Measurements from ENCODE around the gene RASA3.
"Not testable (repeated sequence)": the region's sequence is repeated elsewhere in the genome, so short reads cannot be mapped to it uniquely, and the experiment has no call there.

RASA3 gene

DNA sequence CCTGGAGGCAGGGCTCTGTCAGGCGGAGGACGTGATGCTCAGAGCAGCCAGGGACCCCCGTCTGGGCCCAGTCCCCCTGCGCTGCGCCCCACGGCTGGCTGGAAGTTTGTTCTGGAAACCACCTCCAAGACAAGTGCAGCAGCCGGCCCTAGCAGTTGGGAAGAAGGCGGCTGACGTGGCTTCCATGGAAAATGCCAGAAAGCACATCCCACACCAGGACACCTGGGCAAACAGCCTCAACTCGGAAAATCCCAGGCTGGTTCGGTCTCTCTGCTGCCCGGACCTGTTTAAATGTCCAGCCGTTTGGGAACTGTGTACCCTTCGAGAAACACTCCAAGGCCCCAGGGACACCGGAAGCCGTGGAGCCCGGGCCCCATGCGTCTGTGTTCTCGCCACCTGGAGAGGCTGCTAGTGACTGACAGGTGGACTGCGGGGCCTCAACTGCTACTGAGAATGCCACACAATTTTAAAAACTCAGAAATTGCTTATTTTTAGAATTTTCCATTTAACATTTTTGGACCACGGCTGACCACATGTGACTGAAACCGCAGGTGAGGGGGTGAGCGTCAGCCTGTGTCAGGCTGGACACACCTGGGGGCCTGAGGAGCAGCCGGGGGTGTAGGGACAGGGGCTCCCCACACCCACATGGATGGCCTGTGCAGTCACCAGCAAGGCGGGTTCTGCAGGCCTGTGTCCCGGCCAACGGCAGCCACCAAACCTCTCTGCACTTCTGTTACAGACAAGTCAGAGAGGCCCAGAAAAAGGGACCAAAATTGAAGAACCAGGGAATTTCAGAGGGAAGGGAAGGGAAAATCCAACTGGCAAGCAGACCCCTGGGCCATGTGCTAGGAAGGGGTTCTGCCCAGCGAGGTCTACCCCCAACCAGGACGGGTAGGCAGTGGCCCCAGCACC, 31.7 kb downstream of the RASA3 start:
- H3K27me3 ChIP-seq (ENCODE audit: control insufficient read depth, insufficient read depth, low read length), result no peaks in the 10 kb centered on the region
- no peak overlapping the region for H3K4me3 ChIP-seq (ENCODE audit: low read length)
- H3K4me1 ChIP-seq (ENCODE audit: control insufficient read depth, insufficient read depth, low read length), result peaks cover 60% of the 10 kb centered on the region
- no peaks in the 10 kb centered on the region for H3K36me3 ChIP-seq (ENCODE audit: insufficient read depth, low read length)
- H3K4me2 ChIP-seq (ENCODE audit: low read length), result peak overlapping the region; percentile 34
- H3K9me3 ChIP-seq (replicated peaks; ENCODE audit: low read length), result no peaks in the 10 kb centered on the region
- H3K9ac ChIP-seq (ENCODE audit: low read depth, low read length), result no peak overlapping the region

DNA sequence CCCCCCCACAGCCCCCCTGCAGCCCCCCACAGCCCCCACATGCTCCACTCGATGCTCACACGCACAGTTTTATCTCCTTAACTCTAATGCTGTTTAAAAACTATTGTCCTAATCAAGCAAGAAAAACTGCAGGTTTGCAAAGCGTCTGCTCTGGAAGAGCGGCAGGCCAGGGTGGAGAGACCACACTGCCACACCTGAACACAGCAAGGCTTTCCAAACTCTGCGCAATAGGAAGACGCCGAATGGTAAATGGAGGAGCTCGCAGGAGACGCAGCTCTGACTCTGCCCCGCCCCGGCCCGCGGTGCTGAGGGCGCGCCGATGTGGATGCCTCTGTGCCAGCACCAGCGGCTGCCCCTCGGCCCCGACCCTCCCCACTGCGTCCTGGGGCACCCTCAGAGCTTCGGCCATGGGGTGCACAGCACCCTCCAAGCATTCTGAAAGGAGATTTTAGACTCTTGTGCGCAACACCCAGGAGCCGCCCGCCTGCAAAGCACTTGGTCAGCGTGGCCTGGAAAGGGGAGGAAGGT, 32.4 kb downstream of the RASA3 start:
- H3K9ac ChIP-seq (ENCODE audit: low read depth, low read length), result no peak overlapping the region
- H3K36me3 ChIP-seq (ENCODE audit: insufficient read depth, low read length), result no peaks in the 10 kb centered on the region
- no peak overlapping the region for H3K4me2 ChIP-seq (ENCODE audit: low read length)
- H3K4me3 ChIP-seq (ENCODE audit: low read length), result no peak overlapping the region
- H3K9me3 ChIP-seq (replicated peaks; ENCODE audit: low read length), result no peaks in the 10 kb centered on the region
- no peaks in the 10 kb centered on the region for H3K27me3 ChIP-seq (ENCODE audit: control insufficient read depth, insufficient read depth, low read length)
- H3K4me1 ChIP-seq (ENCODE audit: control insufficient read depth, insufficient read depth, low read length), result peaks cover 59% of the 10 kb centered on the region

DNA sequence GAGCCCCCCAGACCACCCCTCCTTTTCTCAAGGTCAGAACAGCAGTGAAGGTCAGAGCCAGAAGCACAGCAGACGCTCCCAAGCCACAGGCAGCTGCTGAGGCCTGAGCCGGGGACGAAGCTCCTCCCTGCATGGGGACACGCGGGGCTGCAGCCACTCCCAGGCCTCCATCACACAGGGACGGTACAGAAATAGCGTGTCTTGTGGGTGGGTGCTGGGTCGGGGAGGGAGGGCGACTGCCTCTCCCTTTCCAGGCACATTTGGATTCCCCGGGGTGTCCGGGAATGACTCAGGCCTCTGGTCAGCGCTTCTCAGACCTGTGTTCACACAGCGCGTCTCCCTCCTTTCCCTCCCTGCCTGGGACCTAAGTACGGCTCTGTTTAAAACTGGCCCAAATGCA, 33.2 kb downstream of the RASA3 start:
- no peaks in the 10 kb centered on the region for H3K9me3 ChIP-seq (replicated peaks; ENCODE audit: low read length)
- H3K4me2 ChIP-seq (ENCODE audit: low read length), result peak overlapping the region; percentile 73
- H3K9ac ChIP-seq (ENCODE audit: low read depth, low read length), result peak overlapping the region; percentile 56
- no peaks in the 10 kb centered on the region for H3K36me3 ChIP-seq (ENCODE audit: insufficient read depth, low read length)
- peaks cover 58% of the 10 kb centered on the region for H3K4me1 ChIP-seq (ENCODE audit: control insufficient read depth, insufficient read depth, low read length)
- H3K4me3 ChIP-seq (ENCODE audit: low read length), result no peak overlapping the region
- no peaks in the 10 kb centered on the region for H3K27me3 ChIP-seq (ENCODE audit: control insufficient read depth, insufficient read depth, low read length)

DNA sequence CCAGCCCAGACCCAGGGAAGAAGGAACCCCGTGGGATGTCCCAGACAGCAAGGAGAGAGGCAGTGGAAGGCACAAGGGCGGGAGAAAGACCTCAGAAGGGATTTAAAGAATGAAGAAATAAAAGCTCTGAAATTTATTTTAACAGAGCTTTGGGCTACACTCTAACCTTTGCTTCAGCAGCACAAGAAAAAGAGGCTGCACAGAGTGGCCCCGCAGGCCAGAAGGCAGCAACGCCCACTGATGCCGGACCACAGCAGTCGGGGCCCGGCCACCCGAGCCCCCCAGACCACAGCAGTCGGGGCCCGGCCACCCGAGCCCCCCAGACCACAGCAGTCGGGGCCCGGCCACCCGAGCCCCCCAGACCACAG, 33.8 kb downstream of the RASA3 start:
- not testable (repeated sequence) for H3K36me3 ChIP-seq (ENCODE audit: insufficient read depth, low read length); H3K27me3 ChIP-seq (ENCODE audit: control insufficient read depth, insufficient read depth, low read length); H3K9me3 ChIP-seq (replicated peaks; ENCODE audit: low read length)
- Histone ChIP-seq H3K4me2 (ENCODE audit: low read length) (peak overlapping the region; percentile 48), H3K4me1 (ENCODE audit: control insufficient read depth, insufficient read depth, low read length) (peaks cover 58% of the 10 kb centered on the region), H3K9ac (ENCODE audit: low read depth, low read length) (peak overlapping the region; percentile 56), H3K4me3 (ENCODE audit: low read length) (peak overlapping the region; percentile 35)

DNA sequence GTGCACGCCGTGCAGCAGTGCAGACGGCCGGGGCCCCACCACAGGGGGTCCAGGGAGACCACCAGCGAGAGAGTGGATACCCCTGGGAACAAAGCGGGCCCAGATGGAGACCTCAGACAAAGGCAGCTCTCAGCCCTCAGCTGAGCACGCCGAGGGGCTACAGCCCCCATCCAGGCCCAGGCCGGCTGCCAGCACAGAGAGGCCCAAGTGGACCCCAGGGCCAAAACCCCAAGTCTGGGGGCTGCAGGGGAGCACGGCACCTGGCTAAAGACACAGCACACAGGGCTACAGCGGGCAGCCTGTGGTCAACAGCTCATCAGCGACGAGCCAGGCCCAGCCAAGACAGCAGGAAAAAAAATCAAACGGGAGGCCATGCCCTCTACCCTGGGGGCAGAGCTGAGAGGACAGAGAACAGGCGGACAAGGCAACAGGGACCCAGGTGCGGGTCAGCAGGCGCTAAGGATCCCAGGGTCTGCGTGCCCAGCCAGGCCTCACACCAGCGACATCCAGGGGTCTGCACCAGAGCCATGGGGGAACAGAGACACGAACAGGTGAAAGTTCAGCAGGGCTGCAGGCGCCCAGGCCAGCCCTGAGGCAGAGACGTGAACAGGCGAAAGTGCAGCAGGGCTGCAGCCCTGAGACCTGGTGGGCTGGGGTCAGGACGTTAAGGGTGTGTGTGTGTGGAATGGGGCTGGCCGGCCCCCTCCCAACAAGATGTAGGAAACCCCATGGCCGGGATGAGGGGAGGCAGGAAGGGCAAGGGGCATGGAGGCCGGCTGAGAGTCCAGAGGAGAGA, 34.3 kb downstream of the RASA3 start:
- H3K4me3 ChIP-seq (ENCODE audit: low read length), result peak overlapping the region; percentile 35

DNA sequence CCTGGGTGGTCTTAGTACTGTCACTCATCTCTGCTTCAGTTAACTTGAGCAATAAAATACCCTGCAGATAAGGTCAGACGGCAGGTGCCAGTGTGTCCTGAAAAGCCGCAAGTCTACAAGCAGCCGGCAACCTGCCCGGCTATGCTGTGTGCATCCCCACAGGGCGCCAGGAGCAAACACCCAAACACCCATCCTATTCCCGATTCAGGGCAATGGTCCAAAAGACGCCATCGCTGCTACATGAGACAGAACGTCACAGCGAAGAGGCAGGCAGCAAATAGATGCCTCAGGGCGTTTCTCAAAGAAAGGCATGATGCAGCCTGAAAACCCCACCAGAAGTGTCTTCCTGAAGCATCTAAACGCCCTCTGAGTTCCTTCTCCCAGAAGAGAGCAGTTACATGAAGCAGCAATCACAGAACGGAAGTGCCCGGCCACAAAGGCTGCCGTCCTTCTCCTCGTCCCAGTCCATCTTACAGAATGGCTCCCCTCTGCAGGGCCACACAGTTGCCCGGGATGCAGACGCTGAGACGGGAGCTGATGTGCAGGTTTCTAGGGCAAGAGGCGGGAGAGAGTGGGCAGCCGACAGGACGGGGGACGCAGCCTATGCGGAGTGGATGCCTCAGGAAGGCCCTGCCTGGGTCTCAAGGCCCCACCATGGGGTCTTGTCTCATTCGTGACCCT, 35.1 kb downstream of the RASA3 start:
- Histone ChIP-seq H3K9me3 (replicated peaks; ENCODE audit: low read length) (no peaks in the 10 kb centered on the region), H3K9ac (ENCODE audit: low read depth, low read length) (no peak overlapping the region), H3K36me3 (ENCODE audit: insufficient read depth, low read length) (peaks cover 3% of the 10 kb centered on the region), H3K4me1 (ENCODE audit: control insufficient read depth, insufficient read depth, low read length) (peaks cover 50% of the 10 kb centered on the region), H3K4me2 (ENCODE audit: low read length) (no peak overlapping the region), H3K27me3 (ENCODE audit: control insufficient read depth, insufficient read depth, low read length) (no peaks in the 10 kb centered on the region), H3K4me3 (ENCODE audit: low read length) (no peak overlapping the region)

More for the DNA sequence above, 34.3 kb downstream of the RASA3 start:
- Histone ChIP-seq H3K36me3 (ENCODE audit: insufficient read depth, low read length) (no peaks in the 10 kb centered on the region), H3K27me3 (ENCODE audit: control insufficient read depth, insufficient read depth, low read length) (no peaks in the 10 kb centered on the region), H3K4me2 (ENCODE audit: low read length) (peak overlapping the region; percentile 48), H3K4me1 (ENCODE audit: control insufficient read depth, insufficient read depth, low read length) (peaks cover 58% of the 10 kb centered on the region), H3K9ac (ENCODE audit: low read depth, low read length) (peak overlapping the region; percentile 56), H3K9me3 (replicated peaks; ENCODE audit: low read length) (no peaks in the 10 kb centered on the region)

DNA sequence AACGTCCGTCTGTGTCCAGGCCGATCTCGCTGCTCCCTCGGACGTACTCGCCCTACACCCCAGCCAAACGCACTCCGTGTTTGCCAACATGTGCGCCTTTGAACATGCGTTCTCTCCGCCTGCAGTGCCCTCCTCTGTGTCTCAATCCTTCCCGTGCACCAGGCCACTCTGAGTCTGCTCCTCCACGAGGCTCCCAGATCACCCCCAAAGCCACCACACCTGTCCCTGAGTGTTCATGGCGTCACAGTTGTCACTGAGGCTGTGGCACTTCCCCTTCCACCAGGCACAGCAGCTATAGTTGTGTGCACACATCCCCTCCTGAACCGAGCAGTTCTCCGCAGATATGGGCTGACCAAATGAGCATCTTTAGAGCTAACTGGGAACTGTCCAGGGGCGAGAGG, 35.6 kb downstream of the RASA3 start:
- Histone ChIP-seq H3K4me1 (ENCODE audit: control insufficient read depth, insufficient read depth, low read length) (peaks cover 45% of the 10 kb centered on the region), H3K4me3 (ENCODE audit: low read length) (no peak overlapping the region), H3K9me3 (replicated peaks; ENCODE audit: low read length) (no peaks in the 10 kb centered on the region), H3K4me2 (ENCODE audit: low read length) (no peak overlapping the region), H3K9ac (ENCODE audit: low read depth, low read length) (no peak overlapping the region), H3K36me3 (ENCODE audit: insufficient read depth, low read length) (peaks cover 3% of the 10 kb centered on the region), H3K27me3 (ENCODE audit: control insufficient read depth, insufficient read depth, low read length) (no peaks in the 10 kb centered on the region)

DNA sequence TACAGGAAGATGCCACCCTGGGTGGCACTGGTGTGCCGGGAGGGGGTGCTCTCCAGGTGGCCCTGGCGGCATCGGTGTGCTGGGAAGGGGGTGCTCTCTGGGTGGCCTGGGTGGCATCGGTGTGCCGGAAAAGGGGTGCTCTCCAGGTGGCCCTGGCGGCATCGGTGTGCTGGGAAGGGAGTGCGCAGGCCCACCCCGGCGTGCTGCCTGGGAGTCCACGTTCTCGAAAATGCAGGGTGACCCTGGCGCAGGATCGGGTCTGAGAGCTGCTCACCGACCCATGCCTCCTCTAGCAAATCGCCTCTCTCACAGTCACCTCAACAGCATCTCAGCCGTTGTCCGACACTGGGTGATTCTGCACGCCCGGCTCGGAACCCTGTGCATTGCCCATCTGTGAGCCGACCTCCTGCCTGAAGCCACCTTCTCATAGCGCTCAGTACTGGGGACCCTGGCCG, 36.4 kb downstream of the RASA3 start:
- H3K4me2 ChIP-seq (ENCODE audit: low read length), result no peak overlapping the region
- no peaks in the 10 kb centered on the region for H3K27me3 ChIP-seq (ENCODE audit: control insufficient read depth, insufficient read depth, low read length)
- H3K4me1 ChIP-seq (ENCODE audit: control insufficient read depth, insufficient read depth, low read length), result peaks cover 37% of the 10 kb centered on the region
- H3K36me3 ChIP-seq (ENCODE audit: insufficient read depth, low read length), result peaks cover 3% of the 10 kb centered on the region
- no peaks in the 10 kb centered on the region for H3K9me3 ChIP-seq (replicated peaks; ENCODE audit: low read length)
- H3K9ac ChIP-seq (ENCODE audit: low read depth, low read length), result no peak overlapping the region
- no peak overlapping the region for H3K4me3 ChIP-seq (ENCODE audit: low read length)

GRCh38 chr13:114095486-114095885, 36.9 kb downstream of the RASA3 start:
- no peak overlapping the region for H3K4me2 ChIP-seq (ENCODE audit: low read length)
- H3K9ac ChIP-seq (ENCODE audit: low read depth, low read length), result no peak overlapping the region
- H3K4me3 ChIP-seq (ENCODE audit: low read length), result no peak overlapping the region
- H3K4me1 ChIP-seq (ENCODE audit: control insufficient read depth, insufficient read depth, low read length), result peaks cover 32% of the 10 kb centered on the region
- H3K36me3 ChIP-seq (ENCODE audit: insufficient read depth, low read length), result peaks cover 3% of the 10 kb centered on the region
- H3K9me3 ChIP-seq (replicated peaks; ENCODE audit: low read length), result no peaks in the 10 kb centered on the region
- H3K27me3 ChIP-seq (ENCODE audit: control insufficient read depth, insufficient read depth, low read length), result no peaks in the 10 kb centered on the region

- Histone ChIP-seq H3K36me3 (ENCODE audit: insufficient read depth, low read length) (peaks cover 3% of the 10 kb centered on the region), H3K9me3 (replicated peaks; ENCODE audit: low read length) (no peaks in the 10 kb centered on the region), H3K9ac (ENCODE audit: low read depth, low read length) (no peak overlapping the region), H3K4me3 (ENCODE audit: low read length) (no peak overlapping the region), H3K4me2 (ENCODE audit: low read length) (no peak overlapping the region), H3K27me3 (ENCODE audit: control insufficient read depth, insufficient read depth, low read length) (no peaks in the 10 kb centered on the region), H3K4me1 (ENCODE audit: control insufficient read depth, insufficient read depth, low read length) (peaks cover 19% of the 10 kb centered on the region)
Observed at GRCh38 chr13:114093118-114093517, 39.3 kb downstream of the RASA3 start.

DNA sequence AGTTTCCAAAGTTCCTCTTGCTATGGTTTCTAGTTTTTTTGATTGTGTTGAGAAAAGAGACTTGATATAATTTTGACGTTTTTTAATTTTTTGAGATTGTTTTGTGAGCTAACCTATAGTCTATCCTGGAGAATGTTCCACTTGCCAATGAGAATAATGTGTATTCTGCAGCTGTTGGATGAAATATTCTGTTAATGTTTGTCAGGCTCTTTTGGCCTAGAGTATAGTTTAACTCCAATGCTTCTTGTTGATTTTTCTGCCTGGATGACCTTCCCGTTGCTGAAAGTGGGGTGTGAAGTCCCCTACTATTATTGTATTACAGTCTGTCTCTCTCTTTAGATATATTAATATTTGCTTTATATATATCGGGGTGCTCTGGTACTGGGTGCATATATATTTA, 40.0 kb downstream of the RASA3 start:
- Histone ChIP-seq H3K4me3 (ENCODE audit: low read length) (no peak overlapping the region), H3K9me3 (replicated peaks; ENCODE audit: low read length) (no peaks in the 10 kb centered on the region), H3K36me3 (ENCODE audit: insufficient read depth, low read length) (peaks cover 4% of the 10 kb centered on the region), H3K9ac (ENCODE audit: low read depth, low read length) (no peak overlapping the region), H3K4me1 (ENCODE audit: control insufficient read depth, insufficient read depth, low read length) (peaks cover 15% of the 10 kb centered on the region), H3K4me2 (ENCODE audit: low read length) (no peak overlapping the region), H3K27me3 (ENCODE audit: control insufficient read depth, insufficient read depth, low read length) (no peaks in the 10 kb centered on the region)

Data from skeletal muscle satellite cell (primary cell).